ENCODE results near the gene MAN1B1.

GRCh38 chr9:137044502-137045177 is 42.1 kb upstream of the MAN1B1 start:
- no peak for TF ChIP-seq CTCF (IDR thresholded peaks at IDR 0.05)
- no peak for TF ChIP-seq POLR2A (IDR thresholded peaks at IDR 0.05)
- no peak for TF ChIP-seq EP300 (IDR thresholded peaks at IDR 0.05)
- no peak for TF ChIP-seq POLR2AphosphoS5 (IDR thresholded peaks at IDR 0.05)
